H4 (cell line): ENCODE data around the gene SUMF2. TPM values are rescaled to one million over a fixed set of nuclear protein-coding genes. Genes with fewer than 3 reads are reported as not detected.
"Not testable (repeated sequence)": the region's sequence is repeated elsewhere in the genome, so short reads cannot be mapped to it uniquely, and the experiment has no call there.

Experiments
- DNase-seq: peaks from one replicate; pipeline ENCODE4 v3.0.0-alpha.2; 2015; ENCODE audit warnings: low spot score
- total RNA-seq: library from RNA; depleted of rRNA; stranded (reverse); fragments of >200 nt; shearing (Covaris generic); gene quantifications from 2 replicates; pipeline ENCODE4 v1.2.3, GENCODE V29; 2014; rRNA removed

The SUMF2 gene
- total RNA-seq, 1 experiment from 2014 or later = 255 TPM

DNA sequence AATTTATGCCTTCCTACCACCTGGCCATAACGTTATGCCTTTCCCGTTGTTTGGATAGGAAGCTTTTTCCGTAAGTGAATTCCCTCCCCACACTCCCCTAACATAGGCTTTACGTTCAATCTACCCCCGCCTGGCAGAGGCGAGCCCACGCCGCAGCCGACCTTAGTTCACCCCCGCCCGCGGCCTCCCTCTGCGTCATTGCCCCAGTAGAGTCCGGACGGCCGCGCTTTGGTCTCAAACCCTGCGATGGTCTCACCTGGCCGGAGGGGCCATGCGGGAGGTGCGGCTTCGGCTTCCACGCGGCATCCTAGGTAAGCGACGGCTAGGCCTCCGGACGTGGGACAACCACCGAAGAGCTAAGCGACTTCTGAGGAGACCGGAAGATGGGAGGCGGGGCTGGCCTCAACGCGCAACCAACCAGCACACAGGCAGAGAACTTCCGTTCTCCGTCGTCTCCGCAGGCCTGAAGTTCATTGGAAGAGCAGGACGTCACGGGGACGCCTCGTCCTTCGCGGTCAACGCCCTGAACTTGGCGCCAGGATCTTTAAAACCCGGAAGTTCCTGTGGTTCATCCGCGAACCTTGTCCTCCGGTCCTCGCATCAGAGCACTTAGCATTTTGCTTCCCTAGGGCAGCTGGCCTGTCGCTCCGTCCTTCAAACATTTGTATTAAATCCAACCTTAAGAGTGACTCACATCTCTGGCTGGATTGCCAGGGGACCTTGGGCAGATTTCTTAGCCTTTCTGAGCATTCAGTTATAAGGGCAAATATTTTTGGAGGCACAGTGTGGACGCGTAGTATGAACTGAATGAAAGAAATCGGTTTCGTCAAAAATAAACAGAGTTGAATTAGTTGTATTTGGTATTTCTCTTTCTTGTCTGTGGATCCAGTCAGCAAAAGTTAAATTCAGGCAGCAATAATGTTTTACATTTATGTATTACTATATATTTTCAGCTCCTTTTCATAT, 42.3 kb downstream of the SUMF2 start, which contains the start of gene CHCHD2:
Gene CHCHD2 (minus strand): TSS at position 369 of the 966 bp plus-strand sequence. CDS start 63 bp downstream, at position 306.
- DNase-seq = peak; percentile 100

DNA sequence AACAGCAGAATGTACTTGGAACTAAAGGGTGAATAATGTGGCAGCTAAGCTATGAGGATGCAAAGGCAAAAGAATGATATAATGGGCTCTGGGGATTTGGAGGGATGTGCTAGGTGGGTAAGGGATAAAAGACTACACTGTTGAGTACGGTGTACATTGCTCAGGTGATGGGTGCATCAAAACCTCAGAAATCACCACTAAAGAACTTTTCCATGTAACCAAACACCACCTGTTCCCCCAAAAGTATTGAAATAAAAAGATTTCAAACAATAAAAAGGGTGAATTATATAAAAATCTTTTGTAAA, 43.8 kb downstream of the SUMF2 start:
- DNase-seq = no peak

DNA sequence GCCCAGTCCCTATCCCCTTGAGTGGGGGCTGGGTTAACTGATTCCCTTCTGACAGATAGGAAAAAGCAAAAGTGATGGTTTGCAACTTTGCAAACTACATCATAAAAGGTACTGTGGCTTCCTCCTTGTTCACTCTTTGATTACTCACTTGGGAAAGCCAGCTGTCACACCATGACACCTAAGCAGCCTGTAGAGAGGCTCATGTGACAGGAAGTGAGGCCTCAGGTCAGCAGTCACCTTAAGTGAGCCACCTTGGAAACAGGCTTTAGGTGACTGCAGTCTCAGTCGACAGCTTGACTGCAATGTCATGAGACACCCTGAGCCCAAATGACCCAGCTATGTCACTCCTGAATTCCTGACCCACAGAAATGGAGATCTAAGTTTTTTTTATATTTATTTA, 46.5 kb downstream of the SUMF2 start:
- DNase-seq = no peak

DNA sequence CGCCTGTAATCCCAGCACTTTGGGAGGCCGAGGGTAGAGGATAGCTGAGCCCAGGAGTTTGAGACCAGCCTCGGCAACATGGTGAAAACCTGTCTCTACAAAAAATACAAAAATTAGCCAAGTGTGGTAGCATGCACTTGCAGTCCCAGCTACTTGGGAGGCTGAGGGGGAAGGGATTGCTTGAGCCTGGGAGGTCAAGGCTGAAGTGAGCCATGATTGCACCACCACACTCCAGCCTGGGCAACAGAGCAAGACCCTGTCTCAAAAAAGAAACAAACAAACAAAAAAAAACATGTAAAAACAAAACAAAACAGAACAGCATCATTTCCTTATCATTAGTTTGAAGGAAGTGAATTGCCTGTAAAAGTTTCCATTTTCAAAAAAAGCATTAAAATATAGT, 48.2 kb downstream of the SUMF2 start:
- DNase-seq = not testable (repeated sequence)

DNA sequence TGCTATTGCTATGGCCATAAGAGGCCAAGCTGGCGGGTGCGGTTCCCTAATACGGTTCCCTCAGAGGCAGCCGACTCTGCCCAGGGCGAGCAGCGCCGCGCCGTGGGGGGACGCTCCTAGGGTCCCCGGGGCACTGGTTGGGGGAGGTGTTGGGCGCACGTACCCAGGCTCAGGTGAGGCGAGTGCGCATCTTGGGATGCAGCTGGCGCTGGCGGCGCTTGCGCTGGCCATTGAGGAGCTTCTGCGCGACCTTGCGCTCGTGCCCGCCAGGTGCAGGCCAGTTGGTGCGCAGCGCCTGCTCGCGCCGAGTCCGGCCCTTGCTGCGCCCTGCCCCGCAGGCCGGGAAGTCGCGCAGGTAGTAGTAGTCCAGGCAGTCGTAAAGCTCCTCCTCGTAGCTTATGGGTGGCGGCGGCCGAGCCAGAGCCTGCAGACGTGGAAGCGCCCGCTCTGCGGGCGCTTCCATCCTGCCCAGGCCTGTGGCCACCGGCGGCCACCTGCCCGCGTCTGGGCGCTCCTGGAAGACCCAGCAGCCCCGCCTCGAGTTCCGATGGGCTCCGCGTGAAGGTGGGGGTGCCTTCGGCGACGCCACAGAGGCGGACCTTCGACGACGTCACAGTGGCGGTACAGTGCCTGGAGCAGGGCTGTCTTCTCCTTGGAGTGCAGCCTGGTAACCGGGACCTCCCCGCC, 51.9 kb downstream of the SUMF2 start, which contains the start of gene NUPR2:
Gene NUPR2 (minus strand): TSS at position 566 of the 687 bp plus-strand sequence. CDS start 103 bp downstream, at position 463.
- no peak for DNase-seq

DNA sequence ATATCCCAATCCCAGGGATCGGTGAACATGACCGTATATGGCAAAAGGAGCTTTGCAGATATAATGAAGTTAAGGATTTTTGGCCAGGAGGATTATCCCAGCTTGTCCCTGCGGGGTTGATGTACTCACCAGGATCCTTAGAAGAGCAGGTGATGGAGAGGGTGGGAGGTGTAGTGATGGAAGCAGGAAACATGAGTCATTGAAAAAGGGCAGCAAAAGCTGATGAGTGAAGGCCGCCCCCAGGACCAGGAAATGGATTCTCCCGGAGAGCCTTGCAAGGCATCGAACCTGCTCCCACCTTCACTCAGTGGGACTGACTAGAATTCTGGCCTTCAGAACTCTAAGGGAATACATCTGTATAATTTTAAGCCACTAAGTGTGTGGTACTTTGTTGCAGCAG, 57.4 kb downstream of the SUMF2 start:
- no peak for DNase-seq

DNA sequence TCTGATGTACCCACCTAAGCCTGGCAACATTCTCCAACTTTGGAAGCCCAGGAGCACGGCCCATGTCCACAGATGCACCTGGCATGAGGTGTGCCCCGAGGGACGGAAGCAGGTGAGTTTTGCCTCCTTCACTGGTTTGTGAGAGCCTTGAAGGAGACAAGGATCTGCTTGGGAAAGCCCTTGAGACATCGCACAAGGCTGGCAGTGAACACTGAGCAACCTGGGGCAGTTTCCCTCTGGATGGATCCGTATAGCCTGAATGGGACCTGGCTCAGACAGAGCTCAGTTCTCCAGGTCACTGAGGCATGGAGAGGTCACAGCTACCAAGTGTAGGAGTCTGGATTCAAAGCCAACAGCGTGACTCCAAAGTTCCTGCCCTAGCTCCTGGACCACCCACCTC, 60.9 kb downstream of the SUMF2 start:
- DNase-seq = no peak

DNA sequence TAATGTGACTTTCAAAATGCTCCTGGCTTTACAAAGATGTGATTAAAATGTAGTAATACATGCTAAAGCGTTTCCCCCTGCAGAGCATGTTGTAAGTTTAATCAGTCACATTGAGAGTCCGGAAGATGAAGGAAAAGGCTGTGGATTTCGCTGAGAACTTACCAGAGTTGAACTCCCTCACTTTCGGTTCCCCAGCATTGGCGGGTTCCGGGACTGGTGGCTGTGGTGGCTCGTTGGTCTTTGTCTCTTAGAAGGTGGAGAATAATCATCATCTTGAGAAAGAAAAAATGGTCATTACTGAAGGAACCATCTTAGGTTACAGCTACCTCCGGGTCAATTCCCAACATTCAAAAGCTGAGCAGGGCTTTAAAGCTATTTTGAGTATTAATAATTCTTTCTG, 61.7 kb downstream of the SUMF2 start:
- DNase-seq = no peak

DNA sequence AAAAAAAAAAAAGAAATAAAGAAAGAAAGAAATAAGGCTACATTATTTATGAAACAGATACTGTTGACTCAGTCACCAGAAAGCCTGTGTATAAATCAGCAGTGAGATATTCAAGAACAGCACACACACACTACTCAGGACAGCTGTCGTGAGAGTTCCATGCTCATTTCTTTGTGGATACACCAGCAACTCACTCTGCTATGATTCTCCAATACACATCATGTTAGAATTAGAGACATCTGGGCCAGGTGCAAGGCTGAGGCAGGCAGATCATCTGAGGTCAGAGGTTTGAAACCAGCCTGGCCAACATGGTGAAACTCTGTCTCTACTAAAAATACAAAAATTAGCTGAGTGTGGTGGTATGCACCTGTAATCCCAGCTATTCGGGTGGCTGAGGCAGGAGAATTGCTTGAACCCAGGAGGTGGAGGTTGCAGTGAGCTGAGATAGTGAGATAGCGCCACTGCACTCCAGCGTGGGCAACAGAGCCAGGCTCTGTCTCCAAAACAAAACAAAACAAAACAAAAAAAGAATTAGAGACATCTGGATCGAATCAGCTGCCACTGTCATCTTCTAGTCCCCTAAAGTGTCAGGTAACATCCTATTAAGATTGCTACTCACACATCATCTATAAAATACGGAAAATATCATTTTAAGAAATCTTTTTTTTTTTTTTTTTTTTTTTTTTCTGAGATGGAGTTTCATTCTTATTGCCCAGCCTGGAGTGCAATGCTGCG, 63.3 kb downstream of the SUMF2 start:
- DNase-seq = no peak

Other genes starting within 250 kb of the SUMF2 start
- not detected in 2 replicates for gene SEPTIN14, start 201.5 kb upstream of the SUMF2 start, total RNA-seq
- 1.6 and 5.9 TPM in 2 replicates for gene ZNF713, start 176.8 kb upstream of the SUMF2 start, total RNA-seq
- 28.9 and 36.2 TPM in 2 replicates for gene MRPS17, start 112.4 kb upstream of the SUMF2 start, total RNA-seq
- gene NIPSNAP2, start 99.7 kb upstream of the SUMF2 start, total RNA-seq = 74.4 and 127 TPM in 2 replicates
- 178 and 207 TPM in 2 replicates for gene PSPH, start 12.8 kb upstream of the SUMF2 start, total RNA-seq
- gene CCT6A, start 12.5 kb upstream of the SUMF2 start, total RNA-seq = 598 and 709 TPM in 2 replicates
- gene PHKG1, start 28.7 kb downstream of the SUMF2 start, total RNA-seq = 0.17 TPM in 1 of 2 replicates, not detected in the other
- gene CHCHD2, start 42.2 kb downstream of the SUMF2 start, total RNA-seq = 1,524 and 1,705 TPM in 2 replicates
- not detected in 2 replicates for gene NUPR2, start 52.1 kb downstream of the SUMF2 start, total RNA-seq